ENCODE data around the gene DCAF12L2.
"Not testable (repeated sequence)": the region's sequence is repeated elsewhere in the genome, so short reads cannot be mapped to it uniquely, and the experiment has no call there.

Gene DCAF12L2

GRCh38 chrX:126165721-126166461 is at the start of gene DCAF12L2:
DCAF12L2 (minus strand) TSS chrX:126166289; CDS start chrX:126165924, 365 bp downstream.
- DNase-seq (ENCODE audit: low read depth) = no peak

- not testable (repeated sequence) for DNase-seq (ENCODE audit: low read depth)
Observed at GRCh38 chrX:126190888-126191287, 24.8 kb upstream of the DCAF12L2 start.

GRCh38 chrX:126177133-126177840 is 11.2 kb upstream of the DCAF12L2 start:
- no peak for DNase-seq (ENCODE audit: low read depth)

GRCh38 chrX:126170720-126171119 is 4.6 kb upstream of the DCAF12L2 start:
- DNase-seq (ENCODE audit: low read depth) = no peak

- no peak for DNase-seq (ENCODE audit: low read depth)
Observed at GRCh38 chrX:126167560-126167959, 1.5 kb upstream of the DCAF12L2 start.

GRCh38 chrX:126165401-126165720 is 728 bp downstream of the DCAF12L2 start:
- no peak for DNase-seq (ENCODE audit: low read depth)

GRCh38 chrX:126164689-126165400 is 1.2 kb downstream of the DCAF12L2 start:
- DNase-seq (ENCODE audit: low read depth) = no peak

GRCh38 chrX:126164226-126164625 is 1.9 kb downstream of the DCAF12L2 start:
- DNase-seq (ENCODE audit: low read depth) = no peak

- no peak for DNase-seq (ENCODE audit: low read depth)
Observed at GRCh38 chrX:126141014-126141413, 25.1 kb downstream of the DCAF12L2 start.

- DNase-seq (ENCODE audit: low read depth) = no peak
Observed at GRCh38 chrX:126137899-126138298, 28.2 kb downstream of the DCAF12L2 start.

GRCh38 chrX:126124721-126125120 is 41.4 kb downstream of the DCAF12L2 start:
- no peak for DNase-seq (ENCODE audit: low read depth)

Data from activated T-cell treated with anti-CD3 and anti-CD28 coated beads for 1 hour (primary cell).